Activated naive CD8-positive, alpha-beta T cell treated with anti-CD3 and anti-CD28 coated beads, Interleukin-2, amount 50 U/mL, for 24 hours (primary cell): ENCODE results near the gene ATP13A2.
"Not testable (repeated sequence)": the region's sequence is repeated elsewhere in the genome, so short reads cannot be mapped to it uniquely, and the experiment has no call there.

Experiments
- ATAC-seq: fragments of 150-1000 bp; cut with Tn5 transposase; one replicate; pipeline ENCODE4 v1.10.0; 2021
- DNase-seq: peaks from one replicate; pipeline ENCODE4 v3.0.0; 2021
- H3K27ac Mint-ChIP-seq: one replicate; pipeline ENCODE4 v1.8.0; 2021; ENCODE audit warnings: mild to moderate bottlenecking, mixed read lengths
- H3K27me3 Mint-ChIP-seq: one replicate; pipeline ENCODE4 v1.8.0; 2021; ENCODE audit warnings: mixed read lengths
- H3K36me3 Mint-ChIP-seq: one replicate; pipeline ENCODE4 v1.8.0; 2021; ENCODE audit warnings: low read depth, mixed read lengths
- H3K4me1 Mint-ChIP-seq: one replicate; pipeline ENCODE4 v1.8.0; 2021; ENCODE audit warnings: mixed read lengths
- H3K4me3 Mint-ChIP-seq: one replicate; pipeline ENCODE4 v1.8.0; 2021; ENCODE audit warnings: mild to moderate bottlenecking, moderate library complexity, mixed read lengths
- H3K9me3 Mint-ChIP-seq: one replicate; pipeline ENCODE4 v1.8.0; 2021; ENCODE audit warnings: mixed read lengths

Gene ATP13A2

DNA sequence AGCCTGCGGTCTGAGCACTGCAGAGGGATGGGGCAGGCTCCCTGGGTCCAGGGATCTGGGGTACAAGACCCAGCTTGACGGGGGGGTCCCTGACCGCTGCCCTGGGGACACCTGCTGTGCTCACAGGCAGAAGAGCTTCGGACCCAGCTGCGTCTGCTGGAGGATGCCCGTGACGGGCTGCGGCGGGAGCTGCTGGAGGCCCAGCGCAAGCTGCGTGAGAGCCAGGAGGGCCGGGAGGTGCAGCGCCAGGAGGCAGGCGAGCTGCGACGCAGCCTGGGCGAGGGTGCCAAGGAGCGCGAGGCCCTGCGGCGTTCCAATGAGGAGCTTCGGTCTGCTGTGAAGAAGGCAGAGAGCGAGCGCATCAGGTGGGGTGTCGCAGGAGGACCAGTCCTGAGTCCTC is 56.5 kb downstream of the ATP13A2 start:
- Mint-ChIP-seq H3K36me3 (no peaks in the 10 kb centered on the region), H3K4me3 (no peak overlapping the region), H3K4me1 (peaks cover 1% of the 10 kb centered on the region), H3K27ac (no peak overlapping the region), H3K27me3 (no peaks in the 10 kb centered on the region), H3K9me3 (no peaks in the 10 kb centered on the region)
- DNase-seq (no peak), ATAC-seq (no peak)

DNA sequence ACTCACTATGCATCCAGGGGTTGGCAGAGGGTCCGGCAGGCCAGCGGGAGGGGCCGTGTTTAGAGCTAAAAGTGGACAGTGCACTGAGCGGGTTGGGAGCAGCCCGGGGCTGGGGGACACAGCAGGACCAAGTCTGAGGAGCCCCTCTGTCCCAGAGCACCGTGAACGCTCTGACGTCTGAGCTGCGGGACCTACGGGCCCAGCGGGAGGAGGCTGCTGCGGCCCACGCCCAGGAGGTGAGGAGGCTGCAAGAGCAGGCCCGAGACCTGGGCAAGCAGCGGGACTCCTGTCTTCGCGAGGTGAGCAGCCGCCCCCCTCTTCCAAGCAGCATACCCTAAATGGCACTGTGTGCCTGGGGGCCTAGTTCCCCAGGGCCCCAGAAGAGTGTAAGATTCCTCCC is 57.1 kb downstream of the ATP13A2 start:
- H3K36me3 Mint-ChIP-seq = no peaks in the 10 kb centered on the region
- no peak overlapping the region for H3K4me3 Mint-ChIP-seq
- H3K27ac Mint-ChIP-seq = no peak overlapping the region
- H3K9me3 Mint-ChIP-seq = no peaks in the 10 kb centered on the region
- DNase-seq (no peak), ATAC-seq (no peak)
- H3K4me1 Mint-ChIP-seq = no peaks in the 10 kb centered on the region
- H3K27me3 Mint-ChIP-seq = no peaks in the 10 kb centered on the region

DNA sequence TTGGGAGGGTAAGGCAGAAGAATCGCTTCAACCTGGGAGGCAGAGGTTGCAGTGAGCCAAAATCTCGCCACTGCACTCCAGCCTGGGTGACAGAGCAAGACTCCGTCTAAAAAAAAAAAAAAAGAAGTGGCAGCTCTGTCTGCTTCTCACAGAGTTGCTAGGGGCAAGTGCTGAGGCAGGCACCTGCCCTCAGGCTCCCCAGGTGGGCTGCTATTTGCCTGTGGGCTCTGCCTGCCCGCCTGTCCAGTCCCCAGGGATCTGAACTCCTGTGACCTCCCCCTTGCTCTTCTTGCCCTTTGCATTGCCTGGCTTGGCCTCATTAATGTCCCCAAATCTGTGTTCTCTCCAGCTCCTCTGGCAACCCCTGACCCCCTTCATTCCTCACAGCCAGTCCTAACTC is 59.4 kb downstream of the ATP13A2 start:
- not testable (repeated sequence) for ATAC-seq, H3K4me1 Mint-ChIP-seq, H3K9me3 Mint-ChIP-seq, H3K4me3 Mint-ChIP-seq, DNase-seq, H3K27ac Mint-ChIP-seq, H3K36me3 Mint-ChIP-seq, H3K27me3 Mint-ChIP-seq

DNA sequence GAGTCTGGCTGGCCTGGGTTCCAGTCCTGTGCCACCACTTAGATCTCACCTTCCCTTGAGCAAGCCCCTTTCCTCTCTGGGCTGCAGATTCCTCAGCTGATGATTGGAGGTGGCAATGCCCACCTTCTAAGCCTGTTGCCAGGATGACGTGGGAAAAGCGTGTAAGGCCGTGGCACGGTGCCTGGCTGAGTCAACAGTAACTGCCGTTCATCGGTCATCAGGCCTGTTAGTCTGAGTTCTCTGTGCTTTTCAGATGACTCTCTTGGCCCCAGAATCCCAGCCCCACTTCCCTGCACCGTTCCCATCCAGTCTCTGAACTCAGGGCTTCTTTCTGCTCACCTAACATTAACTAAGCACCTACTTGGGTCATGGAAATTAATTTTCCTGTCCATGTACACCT is 62.7 kb downstream of the ATP13A2 start:
- not testable (repeated sequence) for H3K27me3 Mint-ChIP-seq, ATAC-seq, H3K4me3 Mint-ChIP-seq, DNase-seq, H3K27ac Mint-ChIP-seq, H3K36me3 Mint-ChIP-seq, H3K9me3 Mint-ChIP-seq, H3K4me1 Mint-ChIP-seq

DNA sequence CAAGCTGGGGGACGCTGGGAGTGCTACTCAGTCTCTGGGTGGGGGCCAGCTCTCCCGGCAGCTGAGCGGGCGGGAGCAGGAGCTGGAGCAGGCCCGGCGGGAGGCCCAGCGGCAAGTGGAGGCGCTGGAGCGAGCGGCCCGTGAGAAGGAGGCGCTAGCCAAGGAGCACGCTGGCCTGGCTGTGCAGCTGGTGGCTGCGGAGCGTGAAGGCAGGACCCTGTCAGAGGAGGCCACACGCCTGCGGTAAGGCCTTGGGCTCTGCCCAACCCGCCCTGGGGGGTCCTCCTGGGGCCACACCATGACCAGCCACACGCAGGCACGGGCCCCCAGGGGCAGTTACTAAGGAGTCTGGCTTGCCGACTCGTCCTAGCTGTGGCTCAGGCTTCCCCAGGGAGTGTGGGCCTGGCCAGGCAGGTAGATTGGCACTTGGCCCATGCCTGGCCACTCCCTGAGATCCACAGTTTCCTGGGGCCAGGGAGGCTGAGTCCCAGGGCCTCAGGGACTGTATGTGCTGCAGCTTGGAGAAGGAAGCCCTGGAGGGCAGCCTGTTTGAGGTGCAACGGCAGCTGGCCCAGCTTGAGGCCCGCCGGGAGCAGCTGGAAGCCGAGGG is 63.3 kb downstream of the ATP13A2 start:
- not testable (repeated sequence) for DNase-seq, H3K4me1 Mint-ChIP-seq, H3K4me3 Mint-ChIP-seq, H3K36me3 Mint-ChIP-seq, H3K9me3 Mint-ChIP-seq, ATAC-seq, H3K27ac Mint-ChIP-seq, H3K27me3 Mint-ChIP-seq

DNA sequence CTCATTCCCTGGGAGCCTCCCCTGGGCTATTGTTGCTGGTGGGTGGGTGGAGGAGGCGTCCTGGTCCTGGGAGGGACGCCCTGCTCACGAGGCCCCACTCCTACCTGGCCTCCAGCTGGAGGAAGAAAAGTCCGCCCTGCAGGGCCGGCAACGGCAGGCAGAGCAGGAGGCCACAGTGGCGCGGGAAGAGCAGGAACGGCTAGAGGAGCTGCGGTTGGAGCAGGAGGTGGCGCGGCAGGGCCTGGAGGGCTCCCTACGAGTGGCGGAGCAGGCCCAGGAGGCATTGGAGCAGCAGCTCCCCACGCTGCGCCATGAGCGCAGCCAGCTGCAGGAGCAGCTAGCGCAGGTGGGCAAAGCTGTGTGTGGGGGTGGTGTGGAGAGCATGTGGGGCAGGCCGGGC is 65.1 kb downstream of the ATP13A2 start:
- ATAC-seq (no peak), DNase-seq (no peak)
- H3K36me3 Mint-ChIP-seq = peaks cover 3% of the 10 kb centered on the region
- no peaks in the 10 kb centered on the region for H3K4me1 Mint-ChIP-seq
- H3K4me3 Mint-ChIP-seq = no peak overlapping the region
- no peak overlapping the region for H3K27ac Mint-ChIP-seq
- H3K9me3 Mint-ChIP-seq = no peaks in the 10 kb centered on the region
- no peaks in the 10 kb centered on the region for H3K27me3 Mint-ChIP-seq

DNA sequence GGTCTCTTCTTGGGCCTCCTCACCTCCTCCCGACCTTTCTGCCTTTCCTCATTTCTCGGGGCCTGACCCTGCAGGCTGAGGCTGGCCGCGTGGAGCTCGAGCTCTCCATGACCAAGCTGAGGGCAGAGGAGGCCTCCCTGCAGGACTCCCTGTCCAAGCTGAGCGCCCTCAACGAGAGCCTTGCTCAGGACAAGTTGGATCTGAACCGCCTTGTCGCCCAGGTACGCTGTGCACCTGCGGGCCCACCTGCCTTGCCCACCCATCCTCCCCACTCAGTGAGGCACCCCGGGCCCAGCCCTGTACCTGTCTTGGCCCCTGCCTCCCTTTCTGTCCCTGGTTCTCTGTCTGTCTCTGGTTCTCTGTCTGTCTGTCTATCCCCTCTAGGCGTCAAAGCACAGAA is 65.5 kb downstream of the ATP13A2 start:
- not testable (repeated sequence) for DNase-seq, H3K27me3 Mint-ChIP-seq, H3K4me3 Mint-ChIP-seq, H3K36me3 Mint-ChIP-seq, H3K9me3 Mint-ChIP-seq, H3K4me1 Mint-ChIP-seq, H3K27ac Mint-ChIP-seq
- ATAC-seq = peak; percentile 8

DNA sequence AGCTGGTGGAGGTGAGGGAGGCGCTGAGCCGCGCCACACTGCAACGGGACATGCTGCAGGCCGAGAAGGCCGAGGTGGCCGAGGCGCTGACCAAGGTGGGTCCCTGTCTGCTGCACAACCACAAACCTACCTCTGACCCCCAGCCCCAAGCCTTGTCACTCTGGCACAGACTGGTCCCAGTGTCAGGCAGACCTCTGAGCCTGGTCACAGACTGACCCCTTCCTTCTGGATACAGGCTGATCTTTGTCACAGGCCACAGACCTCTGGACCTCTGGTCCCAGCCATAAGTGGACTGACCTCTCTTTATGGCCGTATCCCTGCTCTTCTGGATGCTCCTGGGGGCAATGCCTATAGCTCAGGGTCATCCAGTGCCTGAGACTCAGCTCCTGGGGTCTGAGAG is 66.2 kb downstream of the ATP13A2 start:
- not testable (repeated sequence) for H3K4me3 Mint-ChIP-seq, DNase-seq, H3K27me3 Mint-ChIP-seq, H3K9me3 Mint-ChIP-seq, H3K36me3 Mint-ChIP-seq, H3K27ac Mint-ChIP-seq, H3K4me1 Mint-ChIP-seq
- peak; percentile 10 for ATAC-seq

DNA sequence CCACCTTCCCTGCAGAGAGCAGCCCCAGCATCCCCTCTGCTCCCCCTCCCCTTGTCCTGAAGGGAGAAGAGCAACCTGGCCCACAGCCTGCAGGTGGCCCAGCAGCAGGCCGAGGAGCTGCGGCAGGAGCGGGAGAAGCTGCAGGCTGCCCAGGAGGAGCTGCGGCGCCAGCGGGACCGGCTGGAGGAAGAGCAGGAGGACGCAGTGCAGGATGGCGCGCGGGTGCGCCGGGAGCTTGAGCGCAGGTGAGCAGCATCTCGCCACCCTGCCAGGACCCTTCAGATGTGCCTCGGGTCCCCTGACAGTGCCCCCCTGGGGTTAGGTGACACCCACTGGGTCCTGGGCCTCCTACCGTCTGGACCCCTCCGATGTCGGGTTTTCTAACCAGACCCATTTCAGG is 67.7 kb downstream of the ATP13A2 start:
- Mint-ChIP-seq H3K4me1 (no peaks in the 10 kb centered on the region), H3K9me3 (no peaks in the 10 kb centered on the region), H3K36me3 (peaks cover 3% of the 10 kb centered on the region), H3K4me3 (no peak overlapping the region), H3K27me3 (no peaks in the 10 kb centered on the region), H3K27ac (no peak overlapping the region)
- DNase-seq = no peak
- no peak for ATAC-seq

DNA sequence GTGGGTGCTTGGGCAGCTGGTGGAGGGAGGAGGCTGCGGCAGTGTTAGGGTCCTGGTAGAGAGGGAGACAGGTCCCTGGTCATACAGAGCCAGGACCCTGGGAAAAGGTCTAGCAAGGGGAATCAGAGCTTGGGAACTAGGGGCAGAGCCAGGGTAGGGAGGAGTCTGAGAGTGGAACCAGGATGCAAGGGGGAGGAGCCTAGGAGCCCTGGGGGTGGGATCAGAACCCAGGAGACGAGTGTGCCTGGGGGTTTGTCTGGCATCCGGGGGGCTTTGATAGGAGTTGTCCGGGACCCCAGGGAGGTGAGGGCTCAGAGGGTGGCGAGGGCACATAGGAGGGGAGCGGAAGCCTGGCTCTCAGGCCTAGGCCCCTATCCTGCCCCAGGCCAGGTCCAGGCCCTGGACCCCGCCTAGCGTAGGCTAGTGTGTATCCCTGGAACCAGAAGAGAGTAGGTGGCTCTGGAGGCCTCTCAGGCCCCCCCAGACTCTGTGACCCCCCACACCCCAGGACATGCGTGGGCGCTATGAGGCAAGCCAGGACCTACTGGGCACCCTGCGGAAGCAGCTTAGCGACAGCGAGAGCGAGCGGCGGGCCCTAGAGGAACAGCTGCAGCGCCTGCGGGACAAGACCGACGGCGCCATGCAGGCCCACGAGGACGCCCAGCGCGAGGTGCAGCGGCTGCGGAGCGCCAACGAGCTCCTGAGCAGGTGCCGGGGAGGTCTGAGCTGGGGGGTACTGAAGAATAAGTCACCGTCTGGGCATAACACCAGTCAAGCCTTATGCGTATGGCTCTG is 72.1 kb downstream of the ATP13A2 start:
- H3K36me3 Mint-ChIP-seq, DNase-seq, H3K27ac Mint-ChIP-seq, H3K27me3 Mint-ChIP-seq, H3K9me3 Mint-ChIP-seq, ATAC-seq, H3K4me3 Mint-ChIP-seq, H3K4me1 Mint-ChIP-seq: not testable (repeated sequence)

DNA sequence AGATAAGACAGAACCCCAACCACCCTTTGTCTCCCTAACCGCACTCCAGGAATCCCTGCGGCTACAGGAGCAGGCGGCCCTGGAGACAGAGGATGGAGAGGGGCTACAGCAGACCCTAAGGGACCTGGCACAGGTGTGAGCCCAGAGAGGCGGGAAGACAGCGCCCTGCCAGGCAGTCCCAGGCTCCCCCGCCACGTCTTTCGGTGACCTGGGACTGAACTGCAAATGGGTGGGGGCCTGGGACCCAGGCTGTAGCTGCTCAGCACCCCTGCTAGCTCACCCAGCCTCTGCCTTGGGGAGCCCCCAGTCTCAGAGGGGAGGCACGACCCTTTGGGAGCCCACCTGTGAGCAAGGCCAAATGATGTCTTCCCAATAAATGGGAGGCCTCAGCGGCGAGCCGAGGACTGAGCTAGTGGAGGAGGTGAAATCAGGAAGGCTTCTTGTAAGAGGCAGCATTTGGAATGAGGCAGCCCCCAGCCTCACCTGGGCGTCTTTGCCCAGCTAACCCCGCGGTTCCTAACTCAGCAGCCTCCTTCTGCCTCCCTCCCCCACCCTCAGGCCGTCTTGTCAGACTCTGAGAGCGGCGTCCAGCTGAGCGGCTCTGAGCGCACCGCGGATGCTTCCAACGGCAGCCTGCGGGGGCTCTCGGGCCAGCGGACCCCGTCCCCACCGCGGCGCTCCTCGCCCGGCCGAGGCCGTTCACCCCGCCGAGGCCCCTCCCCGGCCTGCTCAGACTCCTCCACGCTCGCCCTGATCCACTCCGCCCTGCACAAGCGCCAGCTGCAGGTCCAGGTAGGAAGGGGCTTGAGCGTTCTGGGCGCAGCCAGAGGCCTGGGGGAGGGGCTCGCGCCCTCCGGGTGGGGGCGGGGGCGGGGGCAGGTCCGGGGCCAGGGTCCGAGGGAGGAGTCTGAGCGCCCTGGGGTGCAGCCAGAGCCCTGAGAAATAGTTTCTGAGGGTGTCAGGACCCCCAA is 73.1 kb downstream of the ATP13A2 start:
- no peak for DNase-seq
- no peak overlapping the region for H3K27ac Mint-ChIP-seq
- no peaks in the 10 kb centered on the region for H3K4me1 Mint-ChIP-seq
- no peaks in the 10 kb centered on the region for H3K9me3 Mint-ChIP-seq
- peaks cover 4% of the 10 kb centered on the region for H3K36me3 Mint-ChIP-seq
- no peaks in the 10 kb centered on the region for H3K27me3 Mint-ChIP-seq
- no peak overlapping the region for H3K4me3 Mint-ChIP-seq
- ATAC-seq = no peak

DNA sequence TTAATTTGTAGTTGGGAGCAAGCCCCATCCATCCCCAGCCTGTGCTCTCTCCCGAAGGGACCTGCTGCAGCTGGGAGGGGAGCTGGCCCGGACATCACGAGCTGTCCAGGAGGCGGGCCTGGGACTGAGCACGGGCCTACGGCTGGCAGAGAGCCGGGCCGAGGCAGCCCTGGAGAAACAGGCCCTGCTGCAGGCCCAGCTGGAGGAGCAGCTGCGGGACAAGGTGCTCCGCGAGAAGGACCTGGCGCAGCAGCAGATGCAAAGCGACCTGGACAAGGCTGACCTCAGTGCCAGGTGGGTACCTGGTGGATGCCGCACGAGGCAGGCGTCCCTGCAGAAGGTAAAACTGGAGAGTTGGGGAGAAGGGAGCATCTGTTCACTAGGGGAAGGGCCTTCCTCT is 75.1 kb downstream of the ATP13A2 start:
- not testable (repeated sequence) for H3K27ac Mint-ChIP-seq

More for the DNA sequence above, 75.1 kb downstream of the ATP13A2 start:
- not testable (repeated sequence) for H3K4me1 Mint-ChIP-seq, ATAC-seq, H3K9me3 Mint-ChIP-seq, DNase-seq, H3K27me3 Mint-ChIP-seq, H3K4me3 Mint-ChIP-seq, H3K36me3 Mint-ChIP-seq
